GM19397 (cell line): ENCODE results near the gene GTF3C2.
"Not testable (repeated sequence)": the region's sequence is repeated elsewhere in the genome, so short reads cannot be mapped to it uniquely, and the experiment has no call there.

Experiments used
- ATAC-seq: cut with Tn5 transposase; IDR thresholded peaks from one replicate; pipeline ENCODE4 v1.9.1; 2021; ENCODE audit warnings: mild to moderate bottlenecking, moderate library complexity; ENCODE audit not compliant: unreplicated experiment

Gene GTF3C2

DNA sequence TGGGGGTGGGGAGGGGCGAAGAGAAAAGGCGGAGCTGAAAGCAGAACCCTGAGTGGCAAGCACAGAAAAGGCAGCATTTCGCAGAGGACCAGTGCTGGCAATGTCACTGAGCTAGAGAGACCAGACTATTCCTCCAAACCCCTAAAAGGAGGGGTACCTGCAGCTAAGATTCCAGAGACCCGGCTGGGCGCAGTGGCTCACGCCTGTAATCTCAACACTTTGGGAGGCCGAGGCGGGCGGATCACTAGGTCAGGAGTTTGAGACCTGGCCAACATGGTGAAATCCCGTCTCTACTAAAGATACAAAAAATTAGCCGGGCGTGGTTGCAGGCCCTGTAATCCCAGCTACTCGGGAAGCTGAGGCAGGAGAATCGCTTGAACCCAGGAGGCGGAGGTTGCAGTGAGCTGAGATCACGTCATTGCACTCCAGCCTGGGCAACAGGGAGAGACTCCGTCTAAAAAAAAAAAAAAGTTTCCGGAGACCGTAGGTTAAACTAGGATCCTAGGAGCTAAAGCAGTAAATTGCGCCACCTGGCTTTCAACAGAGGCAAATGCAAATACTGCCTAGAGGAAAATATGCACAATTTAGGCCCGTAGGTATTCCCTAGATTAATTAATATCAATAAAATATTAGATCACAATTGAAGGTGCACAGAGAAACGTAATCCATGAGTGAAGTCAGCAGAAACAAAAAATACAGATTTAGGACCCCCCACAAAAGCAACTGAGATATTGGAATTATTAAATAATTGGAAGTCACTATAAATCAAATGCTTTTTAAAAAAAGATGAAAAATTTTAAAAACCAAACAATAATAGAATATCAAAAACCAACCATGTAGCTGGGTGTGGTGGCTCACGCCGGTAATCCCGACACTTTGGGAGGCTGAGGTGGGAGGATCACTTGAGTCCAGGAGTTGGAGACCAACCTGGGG, 53.2 kb downstream of the GTF3C2 start:
- no peak for ATAC-seq

DNA sequence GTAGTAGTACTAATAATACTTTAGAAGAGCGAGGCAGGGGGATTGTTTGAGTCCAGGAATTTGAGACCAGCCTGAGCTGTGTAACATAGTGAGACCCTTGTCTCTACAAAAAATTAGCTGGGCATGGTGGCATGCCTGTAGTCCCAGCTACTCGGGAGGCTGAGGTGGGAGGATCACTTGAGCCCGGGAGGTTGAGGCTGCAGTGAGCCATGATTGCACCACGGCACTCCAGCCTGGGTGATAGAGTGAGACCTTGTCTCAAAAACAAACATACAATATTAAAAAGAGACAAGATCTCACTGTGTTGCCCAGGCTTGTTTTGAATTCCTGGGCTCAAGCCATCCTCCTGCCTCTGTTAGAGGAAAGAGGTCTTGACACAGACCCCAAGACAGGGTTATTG, 56.0 kb downstream of the GTF3C2 start:
- ATAC-seq, result not testable (repeated sequence)

DNA sequence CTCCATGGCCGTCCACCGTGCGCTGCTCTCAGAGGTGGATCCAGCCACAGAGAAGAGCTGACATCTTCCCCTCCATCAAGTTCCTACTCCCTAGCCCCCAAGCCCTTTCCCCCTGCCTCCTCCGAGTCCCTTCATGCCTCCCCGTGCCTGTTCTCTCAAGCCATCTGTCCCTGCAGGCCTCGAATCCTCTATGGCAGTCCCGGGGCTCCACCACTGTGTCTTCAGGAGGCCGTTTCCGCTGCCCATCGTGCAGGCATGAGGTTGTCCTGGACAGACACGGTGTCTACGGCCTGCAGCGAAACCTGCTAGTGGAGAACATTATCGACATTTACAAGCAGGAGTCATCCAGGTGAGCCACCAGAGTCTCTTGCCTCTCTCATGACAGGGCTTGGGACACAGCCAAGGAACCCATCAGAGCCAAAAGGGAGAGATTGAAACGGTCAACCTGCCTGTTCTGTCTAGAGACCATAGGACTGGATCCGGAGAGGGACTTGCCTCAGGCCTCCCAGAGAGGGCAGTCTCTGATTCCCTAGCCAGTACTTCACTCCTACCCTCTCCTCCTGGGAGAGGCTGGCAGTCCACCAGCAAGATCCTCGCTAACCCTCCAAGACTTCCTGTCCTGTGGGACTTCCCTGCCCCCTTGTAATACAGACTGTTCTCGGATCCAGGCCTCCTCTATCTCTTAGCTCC, 58.0 kb downstream of the GTF3C2 start:
- ATAC-seq, result no peak

DNA sequence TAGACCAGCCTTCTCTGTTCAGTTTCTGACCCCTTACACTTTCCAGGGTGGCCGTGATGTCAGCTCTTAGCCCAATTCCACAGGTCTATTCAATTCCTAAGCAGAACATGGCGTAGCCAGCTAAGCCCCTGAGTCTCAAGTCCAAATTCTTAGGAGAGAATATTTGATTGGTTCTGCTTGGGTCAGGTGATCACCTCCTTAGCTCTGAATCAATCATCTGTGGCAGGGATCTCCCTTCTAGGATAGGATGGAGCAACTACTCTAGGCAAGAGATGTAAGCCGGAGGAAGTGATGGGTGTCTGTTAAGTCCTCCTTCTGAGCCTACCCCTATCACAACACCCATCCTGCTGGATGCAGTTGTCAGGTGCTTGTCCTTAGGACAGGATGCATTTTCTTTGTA, 59.4 kb downstream of the GTF3C2 start:
- no peak for ATAC-seq

DNA sequence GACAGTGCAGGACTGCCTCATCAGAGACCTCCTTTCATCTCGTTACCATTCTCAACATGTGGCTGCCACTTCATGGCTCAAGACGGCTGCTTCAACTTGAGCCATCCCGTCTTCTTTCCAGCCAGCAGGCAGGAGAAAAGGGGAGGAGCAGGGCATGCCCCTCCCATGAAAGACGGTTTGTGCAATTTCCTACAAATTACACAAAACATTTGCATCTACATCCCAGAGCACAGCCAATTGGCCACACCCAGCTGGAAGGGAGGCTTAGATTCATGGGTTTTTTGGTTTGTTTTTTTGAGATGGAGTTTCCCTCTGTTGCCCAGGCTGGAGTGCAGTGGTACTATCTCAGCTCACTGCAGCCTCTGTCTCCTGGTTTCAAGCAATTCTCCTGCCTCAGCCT, 60.1 kb downstream of the GTF3C2 start:
- no peak for ATAC-seq

DNA sequence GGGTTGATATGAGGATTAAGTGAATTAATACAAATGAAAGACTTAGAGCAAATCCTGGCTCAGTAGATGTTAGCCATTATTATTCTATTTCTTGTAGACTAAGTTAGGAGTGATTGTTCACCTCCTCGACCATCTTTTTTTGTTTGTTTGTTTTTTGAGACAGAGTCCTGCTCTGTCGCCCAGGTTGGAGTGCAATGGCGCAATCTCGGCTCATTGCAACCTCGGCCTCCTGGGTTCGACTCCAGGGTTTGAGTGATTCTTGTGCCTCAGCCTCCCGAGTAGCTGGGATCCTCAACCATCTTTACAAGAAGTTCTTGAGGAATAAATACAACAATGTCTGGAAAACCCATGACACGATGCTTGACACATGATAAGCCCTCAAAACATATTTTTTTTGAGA, 61.6 kb downstream of the GTF3C2 start:
- ATAC-seq, result no peak

DNA sequence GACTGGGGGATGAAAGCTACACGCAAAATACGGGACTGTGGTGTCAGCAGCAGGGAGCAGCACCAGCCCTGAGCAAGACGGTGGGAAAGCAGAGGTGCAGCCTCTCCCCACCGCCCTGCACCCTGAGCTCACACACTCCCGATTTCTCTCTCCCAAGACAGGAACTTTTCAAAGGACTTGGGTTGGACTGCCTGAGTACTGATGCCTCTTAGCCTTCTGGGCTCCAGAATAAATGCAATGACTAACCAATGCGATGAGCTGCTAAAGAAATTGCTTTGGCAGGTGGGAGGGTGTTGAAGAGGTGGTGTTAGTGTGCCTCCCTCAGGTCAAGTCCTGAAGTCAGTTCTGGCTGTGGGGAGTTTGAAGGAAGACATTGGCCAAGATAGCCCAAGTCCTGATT, 64.7 kb downstream of the GTF3C2 start:
- no peak for ATAC-seq

DNA sequence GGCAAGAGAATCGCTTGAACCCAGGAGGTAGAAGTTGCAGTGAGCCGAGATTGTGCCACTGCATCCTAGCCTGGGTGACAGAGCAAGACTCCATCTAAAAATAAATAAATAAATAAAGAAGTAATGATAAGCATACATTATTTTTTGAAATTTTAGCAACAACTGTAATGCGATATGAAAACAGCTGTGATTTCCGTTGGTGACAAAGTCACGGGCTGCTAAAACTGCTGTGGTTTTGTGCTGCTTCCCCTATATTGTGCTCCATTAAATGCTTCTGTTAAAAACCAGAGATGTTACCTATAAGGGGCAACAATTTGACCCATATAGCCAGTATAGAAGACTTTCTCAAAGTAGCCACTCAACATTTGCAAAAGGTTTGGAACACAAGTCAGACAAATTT, 66.0 kb downstream of the GTF3C2 start:
- ATAC-seq, result no peak

DNA sequence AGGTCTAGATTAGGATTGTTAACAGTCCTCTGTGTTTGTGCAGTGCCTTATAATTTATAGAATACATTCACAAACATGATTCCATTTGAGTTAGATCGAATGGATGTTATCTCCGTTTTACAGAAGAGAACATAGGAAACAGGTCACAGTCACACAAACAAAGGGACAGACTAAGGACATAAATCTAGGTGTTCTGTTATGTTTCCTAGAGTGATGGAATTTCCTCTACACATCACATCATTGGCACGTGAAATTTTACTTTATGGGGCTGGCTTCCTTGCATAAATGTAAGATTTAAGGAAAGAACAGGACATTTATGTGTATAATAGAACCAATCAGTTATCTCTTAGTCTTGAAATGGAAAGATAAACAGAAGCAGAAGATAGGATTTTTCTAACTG, 68.0 kb downstream of the GTF3C2 start:
- ATAC-seq, result no peak

DNA sequence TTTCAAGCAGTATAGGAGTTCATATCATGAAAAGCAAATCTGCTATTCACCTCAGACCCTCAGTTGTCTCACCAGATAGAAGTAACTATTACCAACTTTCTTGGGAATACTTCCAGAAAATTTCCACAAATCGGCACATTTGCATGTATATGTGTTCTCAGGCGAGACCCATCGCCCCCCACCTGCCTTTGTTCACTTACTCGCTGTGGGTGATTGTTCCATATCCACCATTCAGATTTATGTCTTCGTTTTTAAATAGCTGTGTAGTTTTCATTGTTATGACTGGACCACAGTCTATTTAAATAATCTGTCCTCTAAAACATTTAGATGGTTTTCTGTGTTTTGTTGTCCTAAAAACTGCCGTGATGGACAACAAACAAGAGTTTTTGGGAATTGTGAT, 71.1 kb downstream of the GTF3C2 start:
- ATAC-seq, result no peak

DNA sequence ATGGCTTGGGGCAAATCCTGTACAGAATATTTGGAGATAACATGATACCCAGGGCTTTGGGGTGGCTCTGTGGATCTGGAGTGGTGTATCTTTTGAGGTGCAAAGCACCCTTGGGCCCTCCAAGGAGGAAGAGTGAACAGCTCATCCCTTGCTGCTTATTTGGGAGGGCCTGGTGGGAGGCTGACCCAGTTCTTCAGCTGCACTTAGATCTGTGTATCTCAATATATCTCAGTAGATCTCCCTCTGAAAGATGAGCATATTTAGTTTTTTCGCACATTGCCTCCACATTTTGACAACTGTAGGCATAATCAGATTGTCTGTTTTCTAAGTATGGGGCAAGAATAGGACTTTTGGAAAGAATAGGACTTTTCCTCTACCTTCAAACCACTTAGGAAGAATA, 71.6 kb downstream of the GTF3C2 start:
- no peak for ATAC-seq

DNA sequence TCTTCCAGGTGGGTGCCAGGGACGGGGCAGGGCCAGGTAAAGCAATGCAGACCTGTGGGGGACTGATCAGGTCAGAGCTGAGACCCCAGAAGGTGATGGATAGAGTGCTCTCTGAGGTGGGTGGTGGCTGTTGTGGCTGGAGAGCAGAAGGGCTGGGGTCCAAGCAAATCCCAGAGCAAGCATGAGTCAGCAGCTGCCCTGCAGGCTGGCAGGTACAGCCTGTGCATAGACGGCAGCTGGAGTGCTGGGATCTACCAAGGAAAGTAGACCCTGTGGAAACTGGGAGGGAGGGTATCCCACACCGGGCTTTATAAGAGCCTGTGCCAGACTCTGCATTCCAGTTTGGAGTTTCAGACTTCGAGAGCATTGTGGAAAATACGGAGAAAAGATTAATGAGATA, 73.7 kb downstream of the GTF3C2 start:
- no peak for ATAC-seq

DNA sequence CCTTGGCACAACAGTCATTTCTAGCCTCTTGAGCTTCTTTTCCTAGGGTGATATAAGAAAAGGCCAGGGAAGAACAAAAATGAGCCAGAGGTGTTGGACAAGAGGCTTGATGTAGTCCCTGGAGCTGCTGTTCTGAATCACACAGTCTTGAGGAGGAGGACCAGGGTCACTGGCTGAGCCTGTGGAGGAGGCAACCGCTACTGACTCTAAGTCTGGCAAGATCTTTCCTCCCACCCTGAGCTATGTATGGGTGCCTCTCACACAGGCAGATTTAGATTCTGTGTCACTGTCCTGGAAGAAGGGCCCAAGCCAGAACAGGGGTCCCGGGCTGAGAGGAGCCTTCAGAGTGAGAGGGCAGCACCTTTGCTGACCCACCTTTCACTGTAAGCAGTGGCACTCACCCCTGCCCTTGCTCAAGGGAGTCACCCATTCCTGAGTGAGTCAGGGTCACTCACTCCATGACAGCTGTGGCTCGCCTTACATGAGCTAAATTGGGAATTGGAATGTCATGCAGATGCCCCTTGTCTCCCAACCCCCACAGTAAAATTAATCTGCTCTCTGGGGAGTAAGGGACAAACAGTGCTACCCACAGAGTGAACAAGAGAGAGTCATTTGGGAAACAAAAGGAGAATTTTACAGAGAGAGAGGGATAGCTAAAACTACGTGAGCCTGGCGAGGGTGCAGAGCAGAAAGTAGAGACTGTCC, 74.6 kb downstream of the GTF3C2 start, which contains the start of gene TRIM54:
Gene TRIM54, plus strand, starts transcription at position 575 of the 705 bp plus-strand sequence. CDS start 303 bp downstream, outside the sequence.
- ATAC-seq, result no peak

DNA sequence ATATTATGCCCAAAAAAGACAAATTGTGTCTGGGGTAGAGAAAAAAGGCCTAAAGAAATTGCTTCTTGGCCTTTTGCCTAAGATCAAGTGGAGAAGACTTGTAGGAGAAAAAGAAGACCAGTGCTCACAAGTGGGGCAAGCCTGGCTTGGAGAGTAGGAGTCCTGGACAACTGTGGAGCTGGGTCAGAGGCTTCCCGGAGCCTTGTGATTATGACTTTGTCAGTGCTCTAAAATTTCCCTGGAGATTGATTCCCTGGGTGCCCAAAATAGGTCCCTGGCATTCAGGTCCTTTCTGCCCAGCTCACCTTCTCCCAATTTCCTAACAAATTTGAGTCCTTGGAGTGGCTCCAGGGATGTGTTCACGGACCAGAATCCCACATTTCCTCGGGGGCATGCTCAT, 75.1 kb downstream of the GTF3C2 start:
- ATAC-seq, result no peak

DNA sequence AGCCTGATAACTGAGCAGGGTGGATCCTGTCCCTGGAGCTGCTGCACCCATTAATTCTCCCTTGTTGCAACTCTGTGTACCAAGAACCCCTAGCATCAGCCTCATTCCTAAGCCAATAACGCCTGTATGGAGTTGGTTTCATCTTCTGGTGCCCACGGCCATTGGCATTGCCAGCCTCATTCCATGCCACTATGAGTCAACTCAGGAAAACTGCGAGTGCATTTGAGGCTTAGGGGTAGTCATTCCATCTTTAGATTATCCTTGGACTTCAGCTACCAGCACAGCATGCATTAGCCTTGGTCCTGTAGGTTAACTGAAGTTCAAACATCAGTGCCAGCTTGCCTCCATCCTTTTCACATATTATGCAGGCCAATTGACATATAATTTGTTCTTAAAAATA, 75.7 kb downstream of the GTF3C2 start:
- ATAC-seq, result no peak

DNA sequence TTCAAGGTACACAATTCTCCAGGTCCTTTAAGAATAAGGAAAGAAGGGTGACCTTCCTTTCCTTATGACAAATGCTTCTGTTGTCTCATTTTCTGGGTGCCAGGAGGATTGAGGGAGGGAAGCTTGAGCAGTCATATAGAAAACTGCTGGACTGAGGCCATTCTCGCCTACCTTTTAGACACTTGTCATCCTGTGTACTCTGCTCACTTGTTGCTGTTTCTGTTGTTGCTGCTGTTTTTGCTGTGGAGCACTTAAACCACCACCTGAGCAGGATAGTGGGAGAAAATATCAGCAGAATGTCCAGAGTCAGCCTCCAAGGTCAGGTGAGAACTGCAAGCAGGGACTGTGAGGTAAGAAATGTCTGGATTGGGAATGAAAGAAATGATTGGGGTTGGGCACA, 78.6 kb downstream of the GTF3C2 start:
- no peak for ATAC-seq
